HG03108 (cell line): ENCODE results near the gene SH3RF2.
"Not testable (repeated sequence)": the region's sequence is repeated elsewhere in the genome, so short reads cannot be mapped to it uniquely, and the experiment has no call there.

Experiments used
- ATAC-seq: cut with Tn5 transposase; IDR thresholded peaks from one replicate; pipeline ENCODE4 v1.9.1; 2021; ENCODE audit warnings: moderate library complexity; ENCODE audit not compliant: unreplicated experiment

The SH3RF2 gene

DNA sequence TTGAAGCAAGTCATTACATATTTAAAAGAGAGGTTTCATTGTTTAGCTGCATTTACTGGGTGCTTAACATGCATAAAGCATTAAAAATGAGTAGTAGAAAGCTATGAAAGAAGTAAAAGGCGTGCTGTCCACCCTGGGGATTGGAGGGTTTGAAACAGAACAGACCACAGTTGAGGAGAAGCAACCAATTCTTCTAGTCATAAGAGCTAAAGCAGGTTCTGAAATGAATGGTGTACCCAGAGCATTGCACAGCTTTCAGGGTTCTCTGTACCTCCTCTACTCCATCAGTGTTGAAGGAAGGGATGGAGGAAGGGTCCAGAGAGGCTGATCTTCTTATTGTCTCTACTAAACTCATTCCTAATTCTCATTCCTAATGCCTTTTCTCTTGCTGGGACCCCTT, 68.9 kb downstream of the SH3RF2 start:
- ATAC-seq, result no peak

- ATAC-seq, result no peak
These were observed 69.3 kb downstream of the SH3RF2 start for GRCh38 chr5:146005723-146006122.

DNA sequence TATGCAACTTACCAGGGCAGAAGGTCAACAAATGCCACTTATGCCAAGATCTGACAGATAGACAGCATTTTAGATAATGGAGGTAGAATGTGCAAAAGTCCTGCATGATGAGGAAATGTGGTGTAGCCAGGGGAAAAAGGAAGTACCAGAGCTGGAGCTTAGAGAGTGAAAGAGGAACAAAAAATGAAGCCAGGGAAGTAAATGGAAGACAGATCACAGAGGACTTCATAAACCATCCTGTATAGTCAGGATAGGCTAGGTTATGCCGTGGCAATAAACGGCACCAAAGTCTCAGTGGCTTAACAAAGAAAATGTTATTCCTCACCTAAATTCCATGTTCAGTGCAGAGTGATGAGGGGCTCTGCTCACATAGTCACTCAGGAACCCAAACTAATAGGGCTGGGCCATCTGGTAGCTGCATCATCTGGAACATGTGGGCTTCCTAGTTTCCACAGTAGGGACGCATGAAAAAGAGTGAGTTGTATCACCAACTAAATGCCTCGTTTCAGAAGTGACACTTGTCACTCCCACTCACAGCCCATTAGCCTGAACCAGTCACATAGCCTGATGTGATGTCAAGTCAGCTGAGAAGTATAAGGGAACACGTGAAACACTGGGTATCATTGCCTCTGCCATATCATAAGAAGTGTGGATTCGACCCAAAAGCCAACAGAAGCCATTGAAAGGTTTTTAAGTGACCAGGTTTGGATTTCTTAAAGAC, 70.3 kb downstream of the SH3RF2 start:
- no peak for ATAC-seq

- ATAC-seq, result no peak
These were observed 70.9 kb downstream of the SH3RF2 start for GRCh38 chr5:146007270-146007669.

- ATAC-seq, result no peak
These were observed 71.6 kb downstream of the SH3RF2 start for GRCh38 chr5:146007989-146008388.

GRCh38 chr5:146009020-146009419, 72.6 kb downstream of the SH3RF2 start:
- no peak for ATAC-seq

- not testable (repeated sequence) for ATAC-seq
These were observed 74.1 kb downstream of the SH3RF2 start for GRCh38 chr5:146010447-146010846.

DNA sequence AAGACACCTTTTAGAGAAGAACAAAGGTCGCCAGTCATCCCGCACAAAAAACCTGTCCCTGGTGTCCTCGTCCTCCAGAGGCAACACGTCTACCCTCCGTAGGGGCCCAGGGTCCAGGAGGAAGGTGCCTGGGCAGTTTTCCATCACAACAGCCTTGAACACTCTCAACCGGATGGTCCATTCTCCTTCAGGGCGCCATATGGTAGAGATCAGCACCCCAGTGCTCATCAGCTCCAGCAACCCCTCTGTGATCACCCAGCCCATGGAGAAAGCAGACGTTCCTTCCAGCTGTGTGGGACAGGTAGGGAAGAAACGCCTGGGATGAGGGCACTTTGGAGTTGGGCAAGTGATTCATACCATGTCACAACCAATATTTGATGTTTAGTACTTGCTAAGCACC, 77.4 kb downstream of the SH3RF2 start:
- no peak for ATAC-seq

DNA sequence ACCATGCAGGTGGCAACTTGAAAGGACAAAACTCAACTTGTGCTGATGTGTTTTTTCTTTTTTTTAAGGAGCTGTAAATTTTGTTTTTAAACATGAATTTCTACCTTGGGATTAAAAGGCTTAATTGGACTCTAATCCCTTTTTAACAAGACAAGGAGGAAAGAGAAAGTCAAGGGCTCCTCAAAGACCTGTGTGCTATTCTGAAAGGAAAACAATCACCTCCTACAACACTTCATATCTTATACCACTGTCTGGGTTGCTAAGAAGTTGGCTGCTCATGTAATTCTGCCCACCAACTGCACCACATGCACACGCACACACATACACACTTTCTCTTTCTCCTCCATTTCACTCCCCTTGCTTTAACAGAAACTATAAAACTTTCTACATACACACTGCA, 78.6 kb downstream of the SH3RF2 start:
- no peak for ATAC-seq

DNA sequence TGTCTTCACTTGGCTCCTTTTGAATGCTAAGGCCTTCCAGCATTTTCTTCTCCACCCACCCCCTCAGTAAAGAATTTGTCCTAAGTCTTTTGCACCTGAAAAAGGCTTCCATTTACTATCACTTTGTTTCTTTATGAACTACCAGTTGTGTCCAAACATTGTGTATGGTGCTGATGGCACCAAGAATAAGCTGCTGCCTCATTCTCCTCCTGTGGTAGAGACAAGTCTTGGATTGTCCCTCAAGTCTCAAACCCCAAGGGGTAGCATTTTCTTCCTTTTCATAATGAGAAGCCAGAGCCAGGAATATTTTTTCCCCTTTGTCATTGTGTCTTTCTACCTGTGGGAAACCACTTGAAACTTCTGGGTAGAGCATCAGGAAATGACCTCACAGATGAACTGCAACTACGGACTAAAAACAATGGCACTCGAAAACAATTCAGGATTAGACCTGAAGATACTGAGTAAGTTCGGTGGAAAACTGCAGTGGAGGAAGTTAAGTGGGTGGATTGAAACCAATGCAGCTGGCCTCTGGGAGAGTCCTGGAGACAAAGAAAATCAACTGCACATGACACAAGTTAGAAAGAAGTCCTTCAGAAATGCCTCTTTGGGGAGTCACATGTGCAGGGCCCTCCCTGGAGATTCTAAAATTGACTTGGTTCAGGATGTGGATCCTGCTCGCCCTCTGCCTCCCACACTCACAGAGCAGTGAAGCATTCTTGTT, 80.5 kb downstream of the SH3RF2 start:
- no peak for ATAC-seq

DNA sequence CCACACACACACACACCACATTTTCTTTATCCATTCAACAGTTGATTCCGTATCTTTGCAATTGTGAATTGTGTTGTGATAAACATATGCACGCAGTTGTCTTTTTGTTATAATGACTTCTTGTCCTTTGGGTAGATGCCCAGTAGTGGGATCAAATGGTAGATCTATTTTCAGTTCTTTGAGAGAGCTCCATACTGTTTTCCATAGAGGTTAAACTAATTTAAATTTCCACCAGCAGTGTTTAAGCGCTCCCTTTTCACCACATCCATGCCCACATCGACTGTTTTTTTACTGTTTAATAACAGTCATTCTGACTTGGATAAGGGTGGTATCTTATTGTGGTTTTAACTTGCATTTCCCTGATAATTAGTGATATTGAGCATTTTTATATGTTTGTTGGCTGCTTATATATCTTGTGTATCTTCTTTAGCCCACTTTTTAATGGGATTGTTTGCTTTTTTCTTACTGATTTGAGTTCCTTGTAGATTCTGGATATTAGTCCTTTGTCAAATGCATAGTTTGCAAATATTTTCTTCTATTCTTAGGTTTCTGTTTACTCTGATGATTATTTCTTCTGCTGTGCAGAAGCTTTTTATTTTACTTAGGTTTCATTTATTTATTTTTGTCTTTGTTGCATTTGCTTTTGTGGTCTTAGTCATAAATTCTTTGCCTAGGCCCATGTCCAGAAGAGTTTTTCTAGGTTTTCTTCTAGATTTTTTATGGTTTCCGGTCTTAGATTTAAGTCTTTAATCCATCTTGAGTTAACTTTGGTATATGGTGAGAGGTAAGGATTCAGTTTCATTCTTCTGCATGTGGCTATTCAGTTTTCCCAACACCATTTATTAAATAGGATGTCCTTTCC, 82.4 kb downstream of the SH3RF2 start:
- ATAC-seq, result no peak

- ATAC-seq, result no peak
These were observed 83.7 kb downstream of the SH3RF2 start for GRCh38 chr5:146020100-146020499.

- no peak for ATAC-seq
These were observed 87.7 kb downstream of the SH3RF2 start for GRCh38 chr5:146024034-146024433.

DNA sequence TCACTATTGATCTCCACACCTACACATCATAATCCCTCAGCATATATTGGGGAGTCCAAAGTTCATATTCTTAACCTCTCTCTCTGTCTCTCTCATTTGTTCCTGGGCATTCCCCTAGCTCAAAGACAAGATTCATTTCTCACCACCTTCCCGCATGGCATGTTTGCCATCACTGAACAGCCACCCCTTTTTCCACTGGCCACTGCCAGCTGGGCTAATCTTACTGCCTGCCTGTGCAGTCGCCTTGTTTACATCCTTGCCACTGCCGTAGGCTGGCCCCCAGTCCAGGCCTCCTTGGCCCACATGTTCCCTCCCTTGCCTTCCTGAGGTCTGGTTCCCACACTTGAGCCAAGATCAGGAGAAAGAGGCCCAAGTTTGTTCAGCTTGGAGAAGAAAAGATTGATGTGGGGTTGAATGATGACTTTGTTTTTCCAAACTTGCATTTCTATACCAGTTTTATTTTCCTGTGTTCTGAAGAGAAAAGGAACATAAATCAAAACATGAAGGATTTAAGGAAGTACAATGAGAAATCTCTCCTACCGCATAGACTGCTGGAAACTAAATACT, 88.8 kb downstream of the SH3RF2 start:
- ATAC-seq, result no peak

DNA sequence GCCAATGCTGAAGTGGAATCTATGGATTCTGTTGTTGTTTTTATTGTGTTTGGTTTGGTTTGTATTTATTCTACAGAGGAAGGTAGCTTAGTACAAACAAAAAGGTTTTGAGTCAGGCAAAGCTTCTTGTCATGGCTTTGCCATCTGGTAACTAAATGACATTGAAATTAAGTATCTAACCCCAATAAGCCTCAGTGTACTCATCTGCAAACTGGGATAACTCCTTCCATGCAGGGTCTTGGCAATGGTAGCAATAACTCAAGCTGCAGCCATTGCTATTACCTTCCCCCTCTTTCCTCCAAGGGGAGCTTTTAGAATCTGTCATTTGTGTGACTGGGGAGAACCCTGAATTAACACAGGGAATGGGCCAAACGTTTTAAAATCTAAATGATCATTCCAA, 89.3 kb downstream of the SH3RF2 start:
- no peak for ATAC-seq

DNA sequence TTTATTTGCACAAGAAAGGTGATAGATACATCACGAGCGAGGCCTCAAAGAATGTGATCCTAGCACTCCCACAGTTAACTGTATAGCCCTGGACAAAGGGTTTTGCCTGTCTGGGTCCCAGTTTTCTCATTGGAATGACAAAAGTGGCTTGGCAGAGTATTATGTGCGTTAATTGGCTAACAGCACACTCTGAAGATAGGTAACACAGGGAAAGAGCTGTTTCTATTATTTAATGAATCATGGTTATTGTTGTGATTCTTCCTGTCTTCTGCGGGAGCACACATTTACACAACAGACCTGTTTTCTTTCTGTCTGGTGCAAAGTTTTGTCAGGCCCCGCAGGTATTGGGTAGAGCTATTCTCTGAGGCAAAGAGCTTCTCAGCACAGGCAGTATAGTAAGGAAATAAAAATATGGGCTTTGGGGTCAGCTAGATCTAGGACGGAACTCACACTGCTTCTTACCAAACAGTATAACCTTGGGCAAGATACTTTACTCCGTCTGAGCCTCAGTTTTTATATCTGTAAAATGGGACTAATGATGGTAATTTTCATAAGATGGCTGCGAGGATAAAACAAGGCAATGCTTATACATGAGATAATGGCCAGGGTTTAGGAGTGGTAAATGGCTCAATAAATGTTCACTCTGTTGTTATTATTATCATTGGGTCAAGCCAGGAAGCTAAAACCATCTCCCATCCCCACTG, 90.1 kb downstream of the SH3RF2 start:
- no peak for ATAC-seq

DNA sequence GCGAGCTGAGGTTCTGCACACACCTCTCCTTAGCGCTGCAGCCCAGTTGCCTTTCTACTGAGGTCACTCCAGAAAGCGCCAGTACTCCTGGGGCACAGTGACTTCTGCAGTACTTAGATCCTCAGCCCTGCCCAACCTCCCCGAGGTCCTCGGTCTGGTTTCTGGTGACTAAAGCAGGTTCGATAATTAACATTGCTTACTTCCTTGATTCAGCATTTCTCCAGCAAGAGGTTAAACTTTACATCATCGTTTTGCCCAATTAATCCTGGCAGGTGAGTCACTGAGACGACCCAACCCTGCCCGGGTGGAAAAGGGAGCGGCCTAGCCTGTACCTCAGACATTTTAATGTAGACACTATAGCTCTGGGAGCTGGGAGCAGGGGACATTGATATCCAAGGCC, 91.4 kb downstream of the SH3RF2 start:
- ATAC-seq, result no peak

DNA sequence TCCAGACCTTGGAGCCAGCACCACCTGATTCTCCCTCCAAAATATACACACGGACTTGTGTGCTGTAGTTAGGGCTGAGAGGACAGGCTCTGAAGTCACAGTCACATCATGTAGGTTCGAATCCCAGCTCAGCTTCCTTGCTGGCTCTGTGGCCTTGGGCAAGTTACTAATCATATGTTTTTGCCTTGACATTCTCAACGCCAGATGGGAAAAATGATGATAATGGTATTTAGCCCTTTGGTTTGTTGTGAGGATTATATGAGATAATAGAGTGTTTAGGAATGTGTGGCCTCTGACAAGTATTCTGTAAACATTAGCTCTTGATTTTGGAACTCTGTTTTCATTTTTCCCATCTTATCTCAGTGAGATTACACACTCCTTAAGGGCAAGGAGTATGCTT, 96.5 kb downstream of the SH3RF2 start:
- ATAC-seq, result no peak

- ATAC-seq, result no peak
These were observed 97.7 kb downstream of the SH3RF2 start for GRCh38 chr5:146034127-146034526.

DNA sequence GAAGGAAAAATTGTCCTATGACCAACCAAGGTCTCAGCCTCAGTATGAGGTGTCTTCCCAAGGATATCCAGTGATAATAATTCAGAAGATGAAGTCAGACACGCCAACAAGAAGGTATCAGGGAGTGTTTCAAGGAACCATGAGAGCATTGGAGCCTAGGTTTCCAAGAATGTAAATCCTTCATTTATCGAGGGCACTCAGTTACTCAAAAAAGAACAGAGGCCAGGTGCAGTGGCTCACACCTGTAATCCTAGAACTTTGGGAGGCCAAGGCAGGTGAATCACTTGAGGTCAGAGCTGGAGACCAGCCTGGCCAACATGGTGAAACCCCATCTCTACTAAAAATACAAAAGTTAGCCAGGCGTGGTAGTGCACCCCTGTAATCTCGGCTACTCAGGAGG, 98.2 kb downstream of the SH3RF2 start:
- ATAC-seq, result no peak

- no peak for ATAC-seq
These were observed 103.0 kb downstream of the SH3RF2 start for GRCh38 chr5:146039420-146039819.
